Hepatocyte (in vitro differentiated cells): Measurements from ENCODE around the gene ZEB2.

Experiments used
- EZH2phosphoT487 ChIP-seq: fragments of 200-600 bp; sonication (generic); IDR thresholded peaks from one replicate; pipeline ENCODE4 v1.6.1; 2018; ENCODE audit warnings: antibody characterized with exemption, mild to moderate bottlenecking, low read depth, moderate library complexity; ENCODE audit not compliant: unreplicated experiment, severe bottlenecking
- TF ChIP-seq, protein P1 (sequence below): fragments of 200-600 bp; sonication (generic); IDR thresholded peaks from 2 replicates; pipeline ENCODE4 v1.5.1; 2016; ENCODE audit warnings: antibody characterized with exemption, mild to moderate bottlenecking; ENCODE audit not compliant: poor library complexity

DNA sequence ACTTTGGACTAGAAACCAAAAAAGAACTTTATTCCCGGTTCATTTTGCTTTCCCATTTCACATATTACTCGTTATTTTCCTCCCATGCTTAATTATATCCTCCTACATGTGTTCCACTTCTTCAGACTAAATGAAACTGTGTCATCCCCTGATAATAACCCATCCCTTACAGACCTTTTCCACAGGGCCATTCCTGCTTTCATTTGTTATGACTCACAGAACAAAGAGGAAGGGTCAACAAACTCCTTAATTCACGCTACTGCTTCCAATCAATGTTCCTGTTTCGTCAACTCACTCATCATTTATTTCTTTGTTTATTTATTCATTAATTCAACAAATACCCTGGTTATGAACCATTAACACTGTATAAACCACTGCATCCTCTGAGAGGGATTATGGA lies 104.5 kb downstream of the ZEB2 start:
- no peak for TF ChIP-seq EZH2phosphoT487
- TF ChIP-seq, protein P1, sequence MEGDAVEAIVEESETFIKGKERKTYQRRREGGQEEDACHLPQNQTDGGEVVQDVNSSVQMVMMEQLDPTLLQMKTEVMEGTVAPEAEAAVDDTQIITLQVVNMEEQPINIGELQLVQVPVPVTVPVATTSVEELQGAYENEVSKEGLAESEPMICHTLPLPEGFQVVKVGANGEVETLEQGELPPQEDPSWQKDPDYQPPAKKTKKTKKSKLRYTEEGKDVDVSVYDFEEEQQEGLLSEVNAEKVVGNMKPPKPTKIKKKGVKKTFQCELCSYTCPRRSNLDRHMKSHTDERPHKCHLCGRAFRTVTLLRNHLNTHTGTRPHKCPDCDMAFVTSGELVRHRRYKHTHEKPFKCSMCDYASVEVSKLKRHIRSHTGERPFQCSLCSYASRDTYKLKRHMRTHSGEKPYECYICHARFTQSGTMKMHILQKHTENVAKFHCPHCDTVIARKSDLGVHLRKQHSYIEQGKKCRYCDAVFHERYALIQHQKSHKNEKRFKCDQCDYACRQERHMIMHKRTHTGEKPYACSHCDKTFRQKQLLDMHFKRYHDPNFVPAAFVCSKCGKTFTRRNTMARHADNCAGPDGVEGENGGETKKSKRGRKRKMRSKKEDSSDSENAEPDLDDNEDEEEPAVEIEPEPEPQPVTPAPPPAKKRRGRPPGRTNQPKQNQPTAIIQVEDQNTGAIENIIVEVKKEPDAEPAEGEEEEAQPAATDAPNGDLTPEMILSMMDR, result no peak
